Measurements from ENCODE around the gene RPL26. TPM values are rescaled to one million over a fixed set of nuclear protein-coding genes. Genes with fewer than 3 reads are reported as not detected.

The RPL26 gene
- total RNA-seq, 1 donor from 2014 or later, result 960 TPM

DNA sequence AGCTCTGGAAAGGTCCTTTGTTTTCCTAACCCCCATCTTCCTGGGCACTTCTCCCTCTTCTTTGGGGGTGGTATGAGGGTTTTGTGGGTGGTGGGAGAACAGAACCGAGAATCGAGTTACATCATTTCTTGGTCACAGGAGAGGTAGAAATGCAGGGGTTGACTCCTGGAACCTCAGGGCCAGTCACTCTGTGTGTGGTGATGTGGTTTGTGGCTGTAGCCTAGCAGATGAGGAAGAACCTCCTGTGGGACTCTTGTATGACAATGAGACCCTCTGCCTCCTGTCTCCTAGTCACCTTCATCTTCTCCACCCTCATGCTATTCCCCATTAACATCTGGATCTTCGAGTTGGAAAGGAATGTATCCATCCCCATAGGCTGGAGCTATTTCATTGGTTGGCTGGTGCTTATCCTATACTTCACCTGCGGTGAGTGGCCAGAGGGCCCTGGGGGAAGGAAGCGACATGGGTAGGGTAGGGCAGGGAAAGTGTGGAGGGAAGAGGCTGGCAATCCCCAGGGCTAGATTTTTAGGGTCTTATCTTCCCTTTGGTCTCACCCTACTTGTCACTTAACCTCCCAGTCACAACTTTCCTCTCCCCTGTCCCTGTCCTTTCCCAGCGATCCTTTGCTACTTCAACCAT lies 37.8 kb downstream of the RPL26 start:
- DNase-seq, result no peak
- H3K4me3 ChIP-seq, result no peak overlapping the region
- H3K27ac ChIP-seq (replicated peaks), result no peak overlapping the region
- no peaks in the 10 kb centered on the region for H3K4me1 ChIP-seq
- TF ChIP-seq, protein P1, sequence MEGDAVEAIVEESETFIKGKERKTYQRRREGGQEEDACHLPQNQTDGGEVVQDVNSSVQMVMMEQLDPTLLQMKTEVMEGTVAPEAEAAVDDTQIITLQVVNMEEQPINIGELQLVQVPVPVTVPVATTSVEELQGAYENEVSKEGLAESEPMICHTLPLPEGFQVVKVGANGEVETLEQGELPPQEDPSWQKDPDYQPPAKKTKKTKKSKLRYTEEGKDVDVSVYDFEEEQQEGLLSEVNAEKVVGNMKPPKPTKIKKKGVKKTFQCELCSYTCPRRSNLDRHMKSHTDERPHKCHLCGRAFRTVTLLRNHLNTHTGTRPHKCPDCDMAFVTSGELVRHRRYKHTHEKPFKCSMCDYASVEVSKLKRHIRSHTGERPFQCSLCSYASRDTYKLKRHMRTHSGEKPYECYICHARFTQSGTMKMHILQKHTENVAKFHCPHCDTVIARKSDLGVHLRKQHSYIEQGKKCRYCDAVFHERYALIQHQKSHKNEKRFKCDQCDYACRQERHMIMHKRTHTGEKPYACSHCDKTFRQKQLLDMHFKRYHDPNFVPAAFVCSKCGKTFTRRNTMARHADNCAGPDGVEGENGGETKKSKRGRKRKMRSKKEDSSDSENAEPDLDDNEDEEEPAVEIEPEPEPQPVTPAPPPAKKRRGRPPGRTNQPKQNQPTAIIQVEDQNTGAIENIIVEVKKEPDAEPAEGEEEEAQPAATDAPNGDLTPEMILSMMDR (IDR thresholded peaks at IDR 0.05; ENCODE audit: borderline replicate concordance), result no peak
- H3K9me3 ChIP-seq (replicated peaks), result no peaks in the 10 kb centered on the region
- intact Hi-C loops (cut with micrococcal nuclease), result no loop called here
- peaks cover 18% of the 10 kb centered on the region for H3K27me3 ChIP-seq (ENCODE audit: low read depth)
- H3K36me3 ChIP-seq, result no peaks in the 10 kb centered on the region

DNA sequence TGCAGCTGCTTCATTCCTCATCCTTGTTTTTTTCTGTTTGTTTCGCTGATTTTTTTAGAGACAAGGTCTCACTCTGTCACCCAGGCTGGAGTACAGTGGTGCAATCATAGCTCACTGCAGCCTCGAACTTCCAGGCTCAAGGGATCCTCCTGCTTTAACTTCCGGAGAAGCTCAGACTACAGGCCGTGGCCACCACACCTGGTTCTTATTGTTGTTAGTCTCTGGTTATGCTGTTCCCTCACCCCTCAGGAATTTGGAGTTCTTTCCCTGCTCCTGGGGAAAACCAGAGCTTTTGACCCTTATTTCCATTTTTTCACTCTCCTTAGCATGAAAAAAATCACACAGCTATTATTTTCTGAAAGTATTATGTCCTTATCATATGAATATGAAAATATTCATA lies 41.5 kb downstream of the RPL26 start:
- intact Hi-C loops (cut with micrococcal nuclease), result no loop called here
- TF ChIP-seq, protein P1 (IDR thresholded peaks at IDR 0.05; ENCODE audit: borderline replicate concordance), result no peak
- no peak overlapping the region for H3K27ac ChIP-seq (replicated peaks)
- H3K4me1 ChIP-seq, result no peaks in the 10 kb centered on the region
- no peak for DNase-seq
- no peaks in the 10 kb centered on the region for H3K36me3 ChIP-seq
- no peaks in the 10 kb centered on the region for H3K9me3 ChIP-seq (replicated peaks)
- H3K27me3 ChIP-seq (ENCODE audit: low read depth), result peaks cover 8% of the 10 kb centered on the region
- H3K4me3 ChIP-seq, result no peak overlapping the region

- intact Hi-C loops (cut with micrococcal nuclease), result no loop called here
- Histone ChIP-seq H3K27me3 (ENCODE audit: low read depth) (no peaks in the 10 kb centered on the region), H3K4me1 (no peaks in the 10 kb centered on the region), H3K27ac (replicated peaks) (no peak within 1 kb of the TSS), H3K4me3 (no peak within 1 kb of the TSS), H3K36me3 (no peaks in the 10 kb centered on the region), H3K9me3 (replicated peaks) (no peaks in the 10 kb centered on the region)
- TF ChIP-seq, protein P1 (IDR thresholded peaks at IDR 0.05; ENCODE audit: borderline replicate concordance), result no peak
- no peak for DNase-seq
Observed at GRCh38 chr17:8339540-8339939, 43.5 kb downstream of the RPL26 start, which contains the start of gene ODF4. Gene ODF4 (plus strand): TSS chr17:8339840. CDS start chr17:8340052, 212 bp downstream.

DNA sequence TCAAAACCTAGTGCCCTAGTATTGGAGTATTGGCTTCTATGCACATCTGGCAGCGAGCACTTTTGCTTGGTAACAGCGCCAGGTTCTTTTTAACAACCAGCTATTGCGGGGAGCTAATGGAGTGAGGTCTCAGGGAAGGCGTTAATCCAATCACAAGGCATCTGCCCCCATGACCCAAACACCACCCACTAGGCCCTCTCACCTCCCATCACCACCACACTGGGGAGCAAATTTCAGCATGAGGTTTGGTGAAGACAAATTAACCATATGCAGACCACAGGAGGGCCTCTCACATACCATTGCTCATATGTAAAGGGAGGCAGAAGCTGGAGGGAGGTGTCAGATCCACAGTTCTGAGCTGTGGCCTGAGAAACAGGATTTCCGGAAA lies 44.2 kb downstream of the RPL26 start:
- TF ChIP-seq, protein P1 (IDR thresholded peaks at IDR 0.05; ENCODE audit: borderline replicate concordance), result no peak
- no peak for DNase-seq
- no peaks in the 10 kb centered on the region for H3K9me3 ChIP-seq (replicated peaks)
- H3K4me1 ChIP-seq, result no peaks in the 10 kb centered on the region
- H3K27me3 ChIP-seq (ENCODE audit: low read depth), result no peaks in the 10 kb centered on the region
- intact Hi-C loops (cut with micrococcal nuclease), result no loop called here
- no peak overlapping the region for H3K4me3 ChIP-seq
- H3K36me3 ChIP-seq, result no peaks in the 10 kb centered on the region
- no peak overlapping the region for H3K27ac ChIP-seq (replicated peaks)

- TF ChIP-seq, protein P1 (IDR thresholded peaks at IDR 0.05; ENCODE audit: borderline replicate concordance), result no peak
- H3K4me1 ChIP-seq, result peaks cover 1% of the 10 kb centered on the region
- H3K4me3 ChIP-seq, result no peak overlapping the region
- no peak for DNase-seq
- intact Hi-C loops (cut with micrococcal nuclease), result no loop called here
- no peak overlapping the region for H3K27ac ChIP-seq (replicated peaks)
- H3K27me3 ChIP-seq (ENCODE audit: low read depth), result no peaks in the 10 kb centered on the region
- H3K36me3 ChIP-seq, result no peaks in the 10 kb centered on the region
- no peaks in the 10 kb centered on the region for H3K9me3 ChIP-seq (replicated peaks)
Observed at GRCh38 chr17:8337802-8338752, 44.9 kb downstream of the RPL26 start.

All from left ventricle myocardium inferior (tissue), 1 donor.